GM18498 (cell line): ENCODE measurements around the gene ECI2.
"Not testable (repeated sequence)": the region's sequence is repeated elsewhere in the genome, so short reads cannot be mapped to it uniquely, and the experiment has no call there.

Experiments
- ATAC-seq: cut with Tn5 transposase; IDR thresholded peaks from one replicate; pipeline ENCODE4 v1.9.1; 2021; ENCODE audit warnings: mild to moderate bottlenecking, moderate library complexity; ENCODE audit not compliant: unreplicated experiment

The ECI2 gene

GRCh38 chr6:4145083-4145482 lies 9.7 kb upstream of the ECI2 start:
- ATAC-seq: no peak

- ATAC-seq: no peak
Observed at GRCh38 chr6:4139272-4139671, 3.9 kb upstream of the ECI2 start.

GRCh38 chr6:4138186-4138585 lies 2.8 kb upstream of the ECI2 start:
- no peak for ATAC-seq

GRCh38 chr6:4136354-4136831 lies 1.0 kb upstream of the ECI2 start:
- no peak for ATAC-seq

DNA sequence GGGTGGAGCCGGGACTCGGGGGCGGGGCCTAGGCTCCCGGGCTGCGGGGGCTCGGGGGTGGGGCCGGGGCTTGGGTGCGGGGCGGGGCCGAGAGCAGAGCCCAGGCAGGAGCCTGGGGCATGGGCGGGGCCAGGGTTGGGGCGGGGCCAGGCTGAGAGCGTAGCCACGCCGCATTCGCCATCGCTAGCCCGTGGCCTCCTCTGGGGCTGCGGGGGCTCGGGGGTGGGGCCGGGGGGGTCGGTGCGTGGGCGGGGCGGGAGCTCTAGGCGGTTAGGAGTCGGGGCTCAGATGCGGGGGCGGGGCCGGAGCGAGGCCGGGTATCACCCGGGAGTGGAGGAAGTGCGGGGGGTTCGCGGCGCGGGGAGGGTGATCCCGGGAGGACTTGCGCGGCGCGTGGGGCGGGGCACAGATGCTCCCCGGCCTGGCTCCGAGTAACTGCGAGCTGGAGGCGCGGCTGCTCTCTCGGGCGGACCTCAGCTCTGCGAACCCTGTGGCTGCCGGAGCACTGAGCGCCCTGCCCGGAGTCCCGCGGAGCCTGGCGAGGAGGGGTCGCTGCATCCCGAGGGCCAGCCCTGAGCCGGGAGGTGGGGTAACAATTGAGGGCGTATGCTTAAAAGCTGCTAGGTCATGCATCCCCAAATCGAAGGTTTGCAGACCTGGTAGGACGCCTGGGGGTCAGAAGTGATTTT lies 434 bp upstream of the ECI2 start:
- ATAC-seq: peak; percentile 76

DNA sequence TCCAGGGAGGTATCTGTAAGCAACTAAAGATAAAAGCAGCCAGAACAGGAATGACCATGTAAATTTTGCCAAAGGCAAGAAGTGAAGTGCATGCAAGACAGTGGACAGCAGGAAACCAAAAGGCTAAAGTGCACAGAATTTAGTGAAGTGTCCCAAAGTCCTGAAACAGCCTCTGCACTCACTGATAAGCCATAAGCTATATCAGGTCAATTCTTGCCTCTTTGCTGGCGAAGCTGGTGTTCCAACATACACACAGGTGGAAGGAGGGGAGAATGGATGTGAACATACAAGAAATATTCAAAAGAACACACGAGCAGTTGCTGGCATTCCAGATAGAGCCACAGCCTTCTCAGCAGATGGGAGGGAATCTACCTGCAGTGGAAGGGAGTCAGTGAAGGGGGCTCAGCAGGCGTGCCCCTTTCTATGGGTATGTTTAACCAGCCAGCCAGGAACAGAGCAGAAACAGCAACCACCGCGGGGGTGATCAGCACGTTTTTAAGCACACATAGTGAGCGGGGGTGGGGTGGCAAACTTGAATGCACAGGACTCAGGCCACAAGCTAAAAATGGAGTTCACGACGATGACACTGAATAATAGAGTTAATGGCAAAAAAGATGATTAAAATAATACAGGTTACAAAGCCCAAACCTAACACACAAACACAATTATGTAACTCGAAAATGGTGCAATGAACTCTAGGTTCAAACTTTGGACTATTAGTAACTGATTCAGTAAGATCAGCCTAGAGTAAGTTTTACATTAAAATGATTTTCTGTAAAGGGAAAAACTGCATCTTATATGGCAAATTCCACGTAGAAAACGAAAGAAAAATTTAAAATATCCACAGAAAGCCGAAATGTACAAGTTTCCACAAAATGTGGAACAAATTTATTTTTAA lies 1.2 kb downstream of the ECI2 start:
- no peak for ATAC-seq

GRCh38 chr6:4130357-4130987 lies 4.9 kb downstream of the ECI2 start:
- ATAC-seq: no peak

GRCh38 chr6:4129446-4129845 lies 5.9 kb downstream of the ECI2 start:
- ATAC-seq: no peak

DNA sequence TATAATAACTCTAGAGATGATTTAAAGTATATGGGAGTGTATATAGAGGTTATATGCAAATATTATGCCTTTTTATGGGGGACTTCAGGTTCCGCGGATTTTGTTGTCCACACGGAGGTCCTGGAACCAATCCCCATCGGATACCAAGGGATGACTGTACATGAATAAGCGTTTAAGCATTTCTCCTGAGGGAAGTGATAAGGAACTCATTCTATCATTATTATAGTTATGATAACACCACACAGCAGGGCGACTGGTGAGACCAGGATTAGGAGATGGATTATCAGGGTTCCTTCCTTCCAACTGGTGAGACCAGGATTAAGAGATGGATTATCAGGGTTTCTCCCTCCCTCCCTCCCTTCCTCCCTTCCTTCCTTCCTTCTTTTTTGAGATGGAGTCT lies 6.6 kb downstream of the ECI2 start:
- no peak for ATAC-seq

GRCh38 chr6:4128072-4128471 lies 7.3 kb downstream of the ECI2 start:
- ATAC-seq: no peak

DNA sequence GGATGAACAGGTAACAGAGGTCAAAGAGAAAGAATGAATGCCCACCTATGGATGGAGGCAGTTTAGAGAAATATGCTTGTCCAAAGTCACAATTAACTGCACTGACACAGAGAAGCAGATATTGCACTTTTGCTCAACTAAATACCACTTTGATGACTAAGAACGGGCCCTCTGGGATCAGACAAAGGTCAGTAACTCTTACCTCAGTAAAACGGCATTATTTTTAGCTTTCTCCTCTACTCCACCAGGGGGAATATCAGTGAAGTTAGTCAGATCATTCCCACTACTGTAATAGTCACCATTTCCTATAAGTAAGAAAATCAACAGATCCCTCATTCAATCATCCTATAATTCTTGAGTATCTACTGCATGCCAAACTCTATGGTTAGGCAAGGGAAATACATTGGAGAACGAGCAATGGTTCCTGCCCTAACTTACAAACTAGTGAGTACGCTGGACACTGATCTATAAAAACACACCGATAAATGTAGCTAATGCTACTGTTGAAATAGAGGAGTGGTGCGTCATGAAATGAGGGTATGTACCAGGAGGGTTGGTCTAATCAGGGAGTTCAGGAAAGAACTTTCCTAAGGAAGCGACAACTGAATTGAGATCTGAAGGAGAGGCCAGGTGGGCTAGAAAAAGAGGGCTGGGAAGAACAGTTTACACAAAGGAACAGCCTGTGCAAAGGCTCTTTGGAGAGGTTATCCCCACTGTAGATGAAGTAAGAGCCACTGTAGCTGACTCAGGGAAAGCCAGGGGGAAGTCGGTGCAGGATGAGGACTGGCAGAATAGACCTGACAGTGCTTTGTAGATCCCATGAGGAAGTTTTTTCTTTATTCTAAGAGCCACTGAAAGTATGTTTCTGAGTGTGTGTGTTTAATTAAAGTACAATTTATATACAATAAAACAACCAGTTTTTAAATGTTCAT lies 9.2 kb downstream of the ECI2 start:
- no peak for ATAC-seq

- no peak for ATAC-seq
Observed at GRCh38 chr6:4125500-4125899, 9.9 kb downstream of the ECI2 start.

DNA sequence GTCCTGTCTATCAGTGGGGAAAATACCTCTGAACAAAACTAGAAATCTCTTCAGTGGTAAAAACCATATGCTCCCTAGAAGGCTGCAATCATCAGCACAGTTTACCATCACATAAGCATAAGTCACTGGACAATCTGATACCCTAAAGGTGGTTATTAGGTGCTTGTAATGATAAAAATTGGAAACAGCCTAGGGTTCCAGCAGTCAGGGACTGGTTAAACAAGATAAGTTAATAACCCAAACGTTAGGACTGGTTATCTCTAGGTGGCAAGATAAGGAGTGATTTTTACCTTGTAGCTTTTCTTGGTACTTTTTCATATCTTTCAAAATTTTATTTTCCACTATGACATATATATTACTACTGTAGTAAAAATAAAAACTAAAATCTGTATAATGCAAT lies 11.0 kb downstream of the ECI2 start:
- ATAC-seq: no peak

GRCh38 chr6:4115741-4116140 lies 19.6 kb downstream of the ECI2 start:
- ATAC-seq: no peak

DNA sequence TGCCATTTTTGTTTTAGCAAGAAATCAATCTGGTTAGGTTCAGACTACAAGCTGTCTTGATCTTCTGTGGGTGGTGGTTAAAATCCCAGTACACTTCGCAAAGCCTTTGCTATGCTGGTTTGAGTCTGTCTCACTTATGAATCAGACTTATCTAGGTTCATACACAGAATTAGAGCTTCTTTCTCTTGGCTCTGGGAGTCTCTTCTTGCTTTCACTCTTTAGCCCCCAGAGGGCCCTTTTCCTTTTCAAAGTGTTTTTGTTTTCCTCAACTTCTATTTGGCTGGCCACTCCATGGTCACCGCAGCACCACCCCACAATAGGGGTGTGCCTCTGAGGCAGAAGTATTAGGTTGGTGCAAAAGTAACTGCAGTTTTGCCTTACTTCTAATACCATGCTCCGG lies 21.3 kb downstream of the ECI2 start:
- ATAC-seq: no peak

GRCh38 chr6:4113649-4114048 lies 21.7 kb downstream of the ECI2 start:
- ATAC-seq: no peak

GRCh38 chr6:4112366-4112765 lies 23.0 kb downstream of the ECI2 start:
- ATAC-seq: no peak

- ATAC-seq: not testable (repeated sequence)
Observed at GRCh38 chr6:4109363-4109815, 26.0 kb downstream of the ECI2 start.

- no peak for ATAC-seq
Observed at GRCh38 chr6:4108561-4109093, 26.7 kb downstream of the ECI2 start.

GRCh38 chr6:4107873-4108272 lies 27.5 kb downstream of the ECI2 start:
- no peak for ATAC-seq
